HL-60 (cell line): ENCODE data around the gene RNF145.

ENCODE experiments used
- DNase-seq, 2 experiments: peaks; one replicate each; pipeline ENCODE4 v3.0.0-alpha.2; 2010 to 2020; ENCODE audit warnings: low read depth in 1 of 2, low spot score in 1 of 2
- H3K27ac ChIP-seq: fragments of 250-450 bp; sonication (Bioruptor Pico); replicated peaks from 2 replicates; pipeline ENCODE4 v1.5.1; 2020; ENCODE audit warnings: mild to moderate bottlenecking, moderate library complexity
- H3K27me3 ChIP-seq: fragments of 250-450 bp; sonication (Bioruptor Pico); 2 replicates; pipeline ENCODE4 v1.5.1; 2021; ENCODE audit warnings: mild to moderate bottlenecking, moderate library complexity; ENCODE audit not compliant: insufficient read depth, poor library complexity, severe bottlenecking
- H3K4me3 ChIP-seq: replicated peaks from 2 replicates; pipeline ENCODE4 v1.5.1; 2011; ENCODE audit warnings: mild to moderate bottlenecking, control low read depth, low read length; ENCODE audit not compliant: insufficient read depth
- CTCF ChIP-seq: IDR thresholded peaks from one replicate; pipeline ENCODE4 v1.5.1; 2011; ENCODE audit warnings: low read length, control low read depth, inconsistent platforms; ENCODE audit not compliant: insufficient read depth
- GABPA ChIP-seq: IDR thresholded peaks from 2 replicates; pipeline ENCODE4 v1.6.1; 2012; ENCODE audit warnings: low read depth
- POLR2AphosphoS5 ChIP-seq: IDR thresholded peaks from 2 replicates; pipeline ENCODE4 v1.6.1; 2012; ENCODE audit warnings: low read depth
- REST ChIP-seq: IDR thresholded peaks from 2 replicates; pipeline ENCODE4 v1.6.1; 2012; ENCODE audit warnings: low read depth; ENCODE audit not compliant: insufficient replicate concordance
- SPI1 ChIP-seq: IDR thresholded peaks from 2 replicates; pipeline ENCODE4 v1.6.1; 2012; ENCODE audit warnings: low read depth, mild to moderate bottlenecking, borderline replicate concordance

RNF145 gene

DNA sequence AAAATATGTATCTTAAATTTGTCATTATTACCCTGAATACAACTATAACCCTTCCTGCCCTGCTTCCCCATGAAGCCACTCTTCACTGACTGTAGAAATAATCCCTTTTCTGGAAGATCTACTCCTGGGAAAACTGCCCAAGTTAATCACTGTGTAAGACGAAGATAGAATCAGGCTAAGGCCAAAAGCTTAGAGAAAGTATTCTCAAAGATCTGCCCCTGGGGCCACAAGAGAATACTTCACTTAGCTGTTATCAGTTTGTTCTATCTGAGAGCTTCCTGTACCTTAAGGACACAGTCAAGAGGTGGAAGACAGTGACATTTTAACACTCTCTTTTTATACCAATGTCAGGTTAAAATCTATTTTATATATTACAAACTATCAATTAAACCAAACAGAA, 33.8 kb downstream of the RNF145 start:
- no peak for TF ChIP-seq REST
- TF ChIP-seq SPI1, result no peak
- no peak for TF ChIP-seq GABPA
- no peak for TF ChIP-seq POLR2AphosphoS5
- no peak for TF ChIP-seq CTCF
- DNase-seq, result no peak
- no peaks in the 10 kb centered on the region for H3K27me3 ChIP-seq
- H3K4me3 ChIP-seq, result no peak overlapping the region
- H3K27ac ChIP-seq, result no peak overlapping the region

- TF ChIP-seq GABPA, result no peak
- TF ChIP-seq REST, result no peak
- no peak for TF ChIP-seq CTCF
- TF ChIP-seq POLR2AphosphoS5, result no peak
- no peak for TF ChIP-seq SPI1
- no peak overlapping the region for H3K4me3 ChIP-seq
- no peak for DNase-seq
- no peak overlapping the region for H3K27ac ChIP-seq
- no peaks in the 10 kb centered on the region for H3K27me3 ChIP-seq
These were observed 34.7 kb downstream of the RNF145 start for GRCh38 chr5:159174511-159175168.

DNA sequence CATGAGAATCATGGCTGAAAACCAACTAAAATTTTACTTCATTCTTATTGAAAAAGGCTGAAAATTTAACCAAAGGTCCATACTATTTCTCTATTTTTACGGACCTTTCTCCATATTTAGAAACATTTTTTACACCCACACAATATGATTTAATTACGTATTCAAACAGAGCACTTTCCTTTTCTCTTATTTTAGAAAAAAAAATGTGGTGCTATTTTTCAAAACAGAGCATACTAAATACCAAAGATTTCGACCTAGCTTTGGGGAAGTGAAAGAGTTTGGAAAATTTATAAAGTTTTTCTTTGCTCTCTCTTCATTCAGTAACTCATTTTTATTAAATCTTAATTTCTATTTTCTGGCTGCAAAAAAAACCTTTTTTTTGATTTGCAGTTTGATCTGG, 38.1 kb downstream of the RNF145 start:
- no peak for DNase-seq
- TF ChIP-seq SPI1, result no peak
- no peak for TF ChIP-seq POLR2AphosphoS5
- TF ChIP-seq GABPA, result no peak
- TF ChIP-seq CTCF, result no peak
- no peak for TF ChIP-seq REST
- H3K27me3 ChIP-seq, result no peaks in the 10 kb centered on the region
- H3K27ac ChIP-seq, result no peak overlapping the region
- H3K4me3 ChIP-seq, result no peak overlapping the region
